ENCODE measurements around the gene PXDC1. TPM values are rescaled to one million over a fixed set of nuclear protein-coding genes. Genes with fewer than 3 reads are reported as not detected.

PXDC1 gene
- total and polyA plus RNA-seq, 2 experiments from 2014 or later: 12.3 to 16.1 TPM

DNA sequence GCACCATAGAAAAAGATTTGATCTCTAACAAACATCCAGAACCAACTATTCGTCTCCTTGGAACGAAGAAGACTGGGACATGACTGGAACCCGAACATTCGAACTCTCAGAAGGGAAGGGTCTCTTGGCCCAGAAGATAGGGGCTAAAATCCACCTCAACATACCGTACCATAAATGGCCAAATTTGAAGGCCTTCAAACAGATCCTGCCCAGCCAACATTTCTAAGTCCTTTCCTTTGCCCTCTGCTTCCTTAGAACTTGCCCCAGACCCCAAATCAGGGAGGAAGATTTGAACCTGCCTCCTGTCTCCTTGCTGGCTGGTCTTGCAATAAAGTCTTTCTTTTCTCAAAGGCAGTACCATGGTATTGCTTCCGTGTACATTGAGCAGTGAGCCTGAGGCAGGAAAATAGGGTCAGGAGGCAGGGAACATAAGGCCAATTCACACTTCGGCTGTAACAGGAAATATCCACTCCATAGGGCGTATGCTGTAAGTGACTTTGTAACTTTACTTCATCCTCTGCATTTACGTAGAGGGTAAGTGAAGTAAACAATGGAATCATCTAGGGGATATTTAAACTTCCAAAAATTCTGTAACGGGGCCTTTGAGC lies 1.8 kb upstream of the PXDC1 start:
- peaks cover 4% of the 10 kb centered on the region for H3K4me1 ChIP-seq (ENCODE audit: low read depth)
- no peaks in the 10 kb centered on the region for H3K36me3 ChIP-seq
- no peaks in the 10 kb centered on the region for H3K9me3 ChIP-seq (ENCODE audit: low read depth)
- H3K27ac ChIP-seq: no peak overlapping the region
- TF ChIP-seq, protein P1, sequence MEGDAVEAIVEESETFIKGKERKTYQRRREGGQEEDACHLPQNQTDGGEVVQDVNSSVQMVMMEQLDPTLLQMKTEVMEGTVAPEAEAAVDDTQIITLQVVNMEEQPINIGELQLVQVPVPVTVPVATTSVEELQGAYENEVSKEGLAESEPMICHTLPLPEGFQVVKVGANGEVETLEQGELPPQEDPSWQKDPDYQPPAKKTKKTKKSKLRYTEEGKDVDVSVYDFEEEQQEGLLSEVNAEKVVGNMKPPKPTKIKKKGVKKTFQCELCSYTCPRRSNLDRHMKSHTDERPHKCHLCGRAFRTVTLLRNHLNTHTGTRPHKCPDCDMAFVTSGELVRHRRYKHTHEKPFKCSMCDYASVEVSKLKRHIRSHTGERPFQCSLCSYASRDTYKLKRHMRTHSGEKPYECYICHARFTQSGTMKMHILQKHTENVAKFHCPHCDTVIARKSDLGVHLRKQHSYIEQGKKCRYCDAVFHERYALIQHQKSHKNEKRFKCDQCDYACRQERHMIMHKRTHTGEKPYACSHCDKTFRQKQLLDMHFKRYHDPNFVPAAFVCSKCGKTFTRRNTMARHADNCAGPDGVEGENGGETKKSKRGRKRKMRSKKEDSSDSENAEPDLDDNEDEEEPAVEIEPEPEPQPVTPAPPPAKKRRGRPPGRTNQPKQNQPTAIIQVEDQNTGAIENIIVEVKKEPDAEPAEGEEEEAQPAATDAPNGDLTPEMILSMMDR (IDR thresholded peaks at IDR 0.05; ENCODE audit: low read depth, low read length): no peak
- no peak overlapping the region for H3K4me3 ChIP-seq
- H3K27me3 ChIP-seq: peaks cover 9% of the 10 kb centered on the region
- DNase-seq (ENCODE audit: low read depth in 1 of 2, low spot score in 1 of 2): no peak

DNA sequence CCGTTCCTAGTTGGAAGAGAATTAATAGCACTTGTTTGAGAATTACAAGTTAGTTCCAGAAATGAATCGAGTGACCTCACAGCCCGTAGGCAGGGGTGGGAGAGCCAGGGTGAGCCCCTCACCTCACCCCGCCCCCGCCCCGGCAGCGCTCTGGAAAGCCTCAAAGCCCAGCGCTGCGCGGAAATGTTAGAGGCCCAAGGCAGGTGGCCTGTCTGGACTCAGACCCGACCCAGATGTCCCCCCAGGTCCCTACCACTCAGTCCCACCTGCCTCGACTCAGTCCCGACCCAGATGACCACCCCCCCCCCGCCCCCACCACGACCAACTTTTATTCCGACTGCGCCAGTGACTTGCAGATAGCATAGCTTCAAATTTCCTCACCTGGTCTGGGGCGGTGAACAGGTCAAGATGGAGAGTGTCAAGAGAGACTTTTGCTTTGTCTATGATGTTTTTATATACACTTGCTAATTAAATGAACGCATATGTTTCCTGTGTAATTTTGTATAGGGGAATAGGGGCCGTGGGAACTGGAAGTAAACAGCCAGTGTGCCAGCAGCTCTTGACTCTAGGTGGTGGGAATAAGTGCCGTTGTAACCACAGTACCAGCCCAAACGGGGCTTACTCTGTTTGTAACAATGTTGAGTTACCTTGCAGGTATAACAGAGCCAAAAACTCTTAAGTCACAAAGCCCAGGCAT lies 1.2 kb upstream of the PXDC1 start:
- Histone ChIP-seq H3K4me3 (peak overlapping the region; percentile 52), H3K36me3 (no peaks in the 10 kb centered on the region)
- no peak for DNase-seq (ENCODE audit: low read depth in 1 of 2, low spot score in 1 of 2)

GRCh38 chr6:3751730-3752530 lies 417 bp upstream of the PXDC1 start:
- Histone ChIP-seq H3K9me3 (ENCODE audit: low read depth) (no peaks in the 10 kb centered on the region), H3K4me1 (ENCODE audit: low read depth) (peaks cover 5% of the 10 kb centered on the region), H3K4me3 (peak overlapping the region; percentile 52), H3K36me3 (no peaks in the 10 kb centered on the region), H3K27ac (peak overlapping the region; percentile 63), H3K27me3 (peaks cover 9% of the 10 kb centered on the region)
- peak; percentile 92 to 97 for DNase-seq (ENCODE audit: low read depth in 1 of 2, low spot score in 1 of 2)
- TF ChIP-seq, protein P1 (IDR thresholded peaks at IDR 0.05; ENCODE audit: low read depth, low read length): peak; percentile 41

More for the DNA sequence above, 1.2 kb upstream of the PXDC1 start:
- Histone ChIP-seq H3K27me3 (peaks cover 9% of the 10 kb centered on the region), H3K27ac (peak overlapping the region; percentile 63), H3K9me3 (ENCODE audit: low read depth) (no peaks in the 10 kb centered on the region), H3K4me1 (ENCODE audit: low read depth) (peaks cover 5% of the 10 kb centered on the region)
- TF ChIP-seq, protein P1 (IDR thresholded peaks at IDR 0.05; ENCODE audit: low read depth, low read length): no peak

DNA sequence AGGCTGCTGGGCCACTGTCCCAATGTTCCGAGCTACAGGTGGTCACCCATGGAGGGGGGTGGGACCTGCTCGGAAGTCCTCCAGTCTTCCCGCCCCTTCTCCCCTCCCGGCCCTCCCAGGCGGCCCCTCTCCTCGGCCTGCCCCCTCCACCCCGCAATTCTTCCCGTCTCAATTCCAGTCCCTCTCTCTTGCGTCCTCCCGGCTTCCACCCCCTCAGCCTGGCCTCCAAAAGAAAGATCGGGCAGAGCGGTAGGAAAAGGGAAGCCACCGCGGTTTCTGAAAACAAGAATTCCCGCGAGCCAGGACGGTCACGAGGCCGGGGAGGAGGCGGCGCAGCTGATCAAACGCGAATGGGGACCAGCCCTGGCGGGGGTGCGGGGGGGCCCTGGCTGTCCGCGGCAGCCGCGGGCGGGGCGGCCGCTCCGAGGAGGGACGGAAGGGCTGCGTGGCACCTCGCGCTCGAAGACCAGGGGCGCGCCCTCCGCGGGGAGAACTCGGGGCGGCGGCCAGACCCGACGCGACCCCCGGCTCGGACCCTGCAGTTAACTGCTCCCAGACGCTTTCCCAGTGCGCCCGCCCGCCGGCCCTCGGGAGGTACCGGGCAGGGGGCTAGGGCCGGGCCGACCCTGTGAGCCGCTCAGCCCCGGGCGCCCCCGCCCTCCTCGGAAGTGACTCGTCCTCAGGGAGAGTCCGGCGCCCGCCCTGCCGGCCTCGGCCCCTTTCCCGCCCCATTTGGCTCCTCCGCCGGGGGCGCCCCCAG lies 1.0 kb downstream of the PXDC1 start:
- Histone ChIP-seq H3K9me3 (ENCODE audit: low read depth) (no peaks in the 10 kb centered on the region), H3K4me3 (peak overlapping the region; percentile 52), H3K36me3 (no peaks in the 10 kb centered on the region), H3K4me1 (ENCODE audit: low read depth) (peaks cover 9% of the 10 kb centered on the region), H3K27ac (no peak overlapping the region), H3K27me3 (peaks cover 9% of the 10 kb centered on the region)
- TF ChIP-seq, protein P1 (IDR thresholded peaks at IDR 0.05; ENCODE audit: low read depth, low read length): no peak
- peak; percentile 36 to 82 for DNase-seq (ENCODE audit: low read depth in 1 of 2, low spot score in 1 of 2)

- no peak overlapping the region for H3K27ac ChIP-seq
- H3K27me3 ChIP-seq: peaks cover 9% of the 10 kb centered on the region
- peak in 1 of 2 donors; percentile 86 for DNase-seq (ENCODE audit: low read depth in 1 of 2, low spot score in 1 of 2)
- H3K9me3 ChIP-seq (ENCODE audit: low read depth): no peaks in the 10 kb centered on the region
- no peaks in the 10 kb centered on the region for H3K36me3 ChIP-seq
- H3K4me1 ChIP-seq (ENCODE audit: low read depth): peaks cover 9% of the 10 kb centered on the region
- H3K4me3 ChIP-seq: peak overlapping the region; percentile 52
- TF ChIP-seq, protein P1 (IDR thresholded peaks at IDR 0.05; ENCODE audit: low read depth, low read length): no peak
Observed at GRCh38 chr6:3749977-3750316, 1.6 kb downstream of the PXDC1 start.
